ENCODE measurements around the gene EVC. TPM values are rescaled to one million over a fixed set of nuclear protein-coding genes. Genes with fewer than 3 reads are reported as not detected.
A peak's percentile ranks its signal among the peaks of the same experiment; 100 is the strongest.

Gene EVC
- total and polyA plus RNA-seq, 2 of the 8 experiments (the other 6 are each of a cell fraction or from before 2014, with no cell fraction given): 2.6 to 9.8 TPM

DNA sequence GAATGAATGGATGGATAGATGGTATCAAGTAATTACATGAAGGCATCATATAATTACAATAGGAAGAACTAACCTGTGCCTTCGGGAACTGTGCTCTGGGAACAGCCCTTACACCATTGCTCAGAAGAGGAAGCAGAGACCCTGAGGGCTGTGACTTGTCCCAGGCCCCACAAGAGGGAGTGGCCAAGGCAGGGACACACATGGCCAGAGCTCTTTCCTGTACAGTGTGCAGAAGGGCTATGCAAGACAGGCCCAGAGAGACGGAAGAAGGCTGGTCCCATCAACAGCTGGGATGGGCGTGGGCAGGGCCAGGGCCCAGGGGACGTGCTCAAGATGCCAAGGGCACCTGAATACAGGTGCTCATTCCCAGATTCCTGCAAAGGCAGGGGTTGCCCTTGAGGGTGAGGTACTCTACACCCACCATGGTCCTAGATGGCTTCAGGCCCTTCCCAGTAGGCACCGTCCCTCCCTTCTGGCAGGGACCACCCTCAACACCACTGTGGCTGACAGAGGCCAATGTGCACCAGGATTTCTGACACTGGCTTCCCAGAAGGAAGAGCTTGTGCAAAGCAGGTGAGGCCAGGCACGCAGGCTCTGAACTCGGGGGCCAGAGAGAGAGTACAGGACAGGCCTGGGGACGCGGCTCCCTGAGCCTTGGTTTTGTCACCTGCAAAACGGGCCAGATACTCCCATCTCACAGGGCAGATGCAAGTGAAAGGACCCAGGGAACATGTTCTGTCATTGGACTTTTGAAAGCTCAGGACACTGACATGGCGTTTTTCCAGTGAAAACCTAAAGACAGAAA lies 4.3 kb upstream of the EVC start:
- 82% methylated on average over 11 of the region's 11 CpGs; no CpG with 5 or more reads in 1 of the 2 experiments for WGBS, 2 experiments (ENCODE audit: extremely low coverage in 1 of 2, insufficient coverage in 1 of 2, insufficient read length in 1 of 2, insufficient replicate concordance in 2 of 2, low coverage in 1 of 2, low lambda C conversion rate in 2 of 2, missing lambda C conversion rate in 1 of 2)
- no peak overlapping the region; a peak in 1 of 4 replicates for H3K4me2 ChIP-seq (ENCODE audit: insufficient read depth in 1 of 2, low read depth in 2 of 2, low read length in 2 of 2)
- no peak overlapping the region for H3K4me3 ChIP-seq (ENCODE audit: extremely low read depth in 1 of 4, insufficient read depth in 2 of 4, low read depth in 3 of 4, low read length in 4 of 4)
- H3K56ac ChIP-seq (replicated peaks; ENCODE audit: insufficient read length, low read depth, low read length): peak overlapping the region; percentile 65
- H2BK20ac ChIP-seq (ENCODE audit: low read length): no peak overlapping the region
- H3K23ac ChIP-seq (ENCODE audit: insufficient read length): no peak overlapping the region
- no peak overlapping the region for H3K27ac ChIP-seq (ENCODE audit: low read depth, low read length)
- no peak overlapping the region for H3K9ac ChIP-seq (replicated peaks in 1 of 4; ENCODE audit: extremely low read depth in 1 of 4, low read depth in 3 of 4, low read length in 3 of 4)
- no peak overlapping the region for H3K14ac ChIP-seq (ENCODE audit: insufficient read length)
- no peak overlapping the region for H3K4ac ChIP-seq (replicated peaks; ENCODE audit: insufficient read length, low read depth, low read length)
- CTCF ChIA-PET (ENCODE audit: partially characterized antibody): no interaction called here
- FAIRE-seq (no peak), DNase-seq (ENCODE audit: low read depth in 1 of 2, low spot score in 2 of 2) (no peak)
- peaks cover 0 to 15% (median 8%) of the 10 kb centered on the region in 4 experiments; a peak in 4 of 7 replicates for H3K27me3 ChIP-seq (replicated peaks in 1 of 4; ENCODE audit: control insufficient read depth in 3 of 4, extremely low read depth in 1 of 4, insufficient read depth in 3 of 4, low read length in 3 of 4)
- peaks cover 0 to 9% (median 3%) of the 10 kb centered on the region in 4 experiments; a peak in 3 of 8 replicates for H3K36me3 ChIP-seq (ENCODE audit: control insufficient read depth in 2 of 4, insufficient read depth in 4 of 4, low read length in 3 of 4)
- no peaks in the 10 kb centered on the region for H3K79me2 ChIP-seq (ENCODE audit: control insufficient read depth in 1 of 2, insufficient read depth in 2 of 2, low read length in 2 of 2)
- no peak overlapping the region for H2BK12ac ChIP-seq (ENCODE audit: low read depth, low read length)
- H2AK5ac ChIP-seq (ENCODE audit: low read depth, low read length): no peak overlapping the region
- no peak overlapping the region for H4K8ac ChIP-seq (ENCODE audit: extremely low read depth, insufficient read depth, low read length)
- H4K91ac ChIP-seq (replicated peaks; ENCODE audit: insufficient read length, low read length): no peak overlapping the region
- no peak overlapping the region for H2AFZ ChIP-seq (ENCODE audit: low read length)
- peaks cover 19% of the 10 kb centered on the region; the same call in 1 of the 2 replicates for H3K23me2 ChIP-seq (ENCODE audit: low read depth, low read length)
- no peak overlapping the region for H2BK120ac ChIP-seq (replicated peaks; ENCODE audit: low read depth, low read length)
- no peak overlapping the region for H4K5ac ChIP-seq (ENCODE audit: insufficient read length, low read depth, low read length)
- peaks cover 3 to 14% (median 9%) of the 10 kb centered on the region in 4 experiments for H3K4me1 ChIP-seq (replicated peaks in 1 of 4; ENCODE audit: control insufficient read depth in 3 of 4, insufficient read depth in 4 of 4, low read length in 3 of 4)
- peaks cover 4 to 8% of the 10 kb centered on the region in 2 experiments for H3K9me3 ChIP-seq (ENCODE audit: insufficient read depth in 2 of 2, low read depth in 1 of 2, low read length in 1 of 2)
- no peak overlapping the region for H3K18ac ChIP-seq (ENCODE audit: extremely low read depth, low read length)
- H3K79me1 ChIP-seq (ENCODE audit: low read depth, low read length): no peaks in the 10 kb centered on the region; the same call in 1 of the 2 replicates
- no peak overlapping the region for H2BK15ac ChIP-seq (ENCODE audit: low read length)
- no peak overlapping the region for H2BK5ac ChIP-seq (ENCODE audit: low read depth, low read length)
- no peaks in the 10 kb centered on the region for H4K20me1 ChIP-seq (replicated peaks in 1 of 2; ENCODE audit: control insufficient read depth in 1 of 2, insufficient read depth in 2 of 2, low read length in 2 of 2)
- POLR2A ChIA-PET (ENCODE audit: partially characterized antibody): no interaction called here
- no peak for TF ChIP-seq SRF (IDR thresholded peaks at IDR 0.05; ENCODE audit: low read depth, low read length)
- TF ChIP-seq POU5F1 (IDR thresholded peaks at IDR 0.05; ENCODE audit: low read depth, low read length): no peak
- TF ChIP-seq RAD21 (IDR thresholded peaks at IDR 0.05 in 1 of 2, conservative IDR thresholded peaks at IDR 0.05 in 1 of 2; ENCODE audit: low read depth in 2 of 2, low read length in 2 of 2): no peak
- TF ChIP-seq TEAD4 (IDR thresholded peaks at IDR 0.05; ENCODE audit: low read depth, low read length): no peak
- no peak for TF ChIP-seq KDM1A (IDR thresholded peaks at IDR 0.05; ENCODE audit: borderline replicate concordance, low read length)
- TF ChIP-seq SIRT6 (IDR thresholded peaks at IDR 0.05; ENCODE audit: low read length): no peak
- TF ChIP-seq YY1 (IDR thresholded peaks at IDR 0.05; ENCODE audit: low read depth, low read length): no peak
- no peak for TF ChIP-seq POLR2A (IDR thresholded peaks at IDR 0.05; ENCODE audit: control extremely low read depth in 1 of 2, low read depth in 2 of 2, low read length in 2 of 2)
- TF ChIP-seq CTCF (IDR thresholded peaks at IDR 0.05; ENCODE audit: control extremely low read depth in 1 of 3, insufficient read depth in 1 of 3, low read depth in 1 of 3, low read length in 3 of 3): no peak
- no peak for TF ChIP-seq JUN (IDR thresholded peaks at IDR 0.05; ENCODE audit: low read depth, low read length)

Measured in H1 (cell line).